ENCODE measurements around the gene KLF9.

The KLF9 gene

GRCh38 chr9:70413464-70413798, 1.0 kb downstream of the KLF9 start:
- Histone ChIP-seq H3F3A (ENCODE audit: insufficient read depth) (peaks cover 13% of the 10 kb centered on the region; the same call in 1 of the 2 replicates), H3K27me3 (ENCODE audit: low read length) (no peaks in the 10 kb centered on the region), H2AFZ (ENCODE audit: low read depth, low read length, severe bottlenecking) (peak overlapping the region; percentile 15), H3K79me2 (ENCODE audit: insufficient read depth, low read length) (no peaks in the 10 kb centered on the region), H3K36me3 (ENCODE audit: low read length) (no peaks in the 10 kb centered on the region), H3K4me3 (ENCODE audit: insufficient read depth, low read length, poor library complexity, severe bottlenecking) (no peak overlapping the region), H3K9me3 (ENCODE audit: insufficient read depth, low read length) (no peaks in the 10 kb centered on the region), H3K9ac (ENCODE audit: low read length) (no peak overlapping the region), H3K9me2 (replicated peaks; ENCODE audit: insufficient read depth, low read length) (no peaks in the 10 kb centered on the region), H3K4me2 (ENCODE audit: low read depth, low read length, poor library complexity, severe bottlenecking) (peak overlapping the region; percentile 42), H3K27ac (ENCODE audit: low read depth, low read length) (no peak overlapping the region), H4K20me1 (ENCODE audit: low read depth, low read length) (no peaks in the 10 kb centered on the region)
- no peak for TF ChIP-seq EZH2phosphoT487 (conservative IDR thresholded peaks at IDR 0.05; ENCODE audit: low read length)
- no peak for TF ChIP-seq CTCF (IDR thresholded peaks at IDR 0.05; ENCODE audit: insufficient read depth, low read length, poor library complexity, severe bottlenecking)

GRCh38 chr9:70412832-70413463, 1.5 kb downstream of the KLF9 start:
- Histone ChIP-seq H4K20me1 (ENCODE audit: low read depth, low read length) (no peaks in the 10 kb centered on the region), H3K4me2 (ENCODE audit: low read depth, low read length, poor library complexity, severe bottlenecking) (no peak overlapping the region), H3K27me3 (ENCODE audit: low read length) (no peaks in the 10 kb centered on the region), H3K9ac (ENCODE audit: low read length) (no peak overlapping the region), H3K79me2 (ENCODE audit: insufficient read depth, low read length) (no peaks in the 10 kb centered on the region), H3K9me2 (replicated peaks; ENCODE audit: insufficient read depth, low read length) (no peaks in the 10 kb centered on the region), H3K36me3 (ENCODE audit: low read length) (no peaks in the 10 kb centered on the region), H3K9me3 (ENCODE audit: insufficient read depth, low read length) (no peaks in the 10 kb centered on the region), H2AFZ (ENCODE audit: low read depth, low read length, severe bottlenecking) (no peak overlapping the region), H3F3A (ENCODE audit: insufficient read depth) (peaks cover 13% of the 10 kb centered on the region; the same call in 1 of the 2 replicates), H3K27ac (ENCODE audit: low read depth, low read length) (no peak overlapping the region), H3K4me3 (ENCODE audit: insufficient read depth, low read length, poor library complexity, severe bottlenecking) (no peak overlapping the region)
- no peak for TF ChIP-seq CTCF (IDR thresholded peaks at IDR 0.05; ENCODE audit: insufficient read depth, low read length, poor library complexity, severe bottlenecking)
- no peak for TF ChIP-seq EZH2phosphoT487 (conservative IDR thresholded peaks at IDR 0.05; ENCODE audit: low read length)

GRCh38 chr9:70411930-70412831, 2.3 kb downstream of the KLF9 start:
- H3K36me3 ChIP-seq (ENCODE audit: low read length), result no peaks in the 10 kb centered on the region
- H3K27ac ChIP-seq (ENCODE audit: low read depth, low read length), result no peak overlapping the region
- no peak overlapping the region for H3K9ac ChIP-seq (ENCODE audit: low read length)
- H4K20me1 ChIP-seq (ENCODE audit: low read depth, low read length), result no peaks in the 10 kb centered on the region
- H3K27me3 ChIP-seq (ENCODE audit: low read length), result no peaks in the 10 kb centered on the region
- no peak overlapping the region for H2AFZ ChIP-seq (ENCODE audit: low read depth, low read length, severe bottlenecking)
- H3K79me2 ChIP-seq (ENCODE audit: insufficient read depth, low read length), result no peaks in the 10 kb centered on the region
- no peaks in the 10 kb centered on the region for H3K9me2 ChIP-seq (replicated peaks; ENCODE audit: insufficient read depth, low read length)
- TF ChIP-seq CTCF (IDR thresholded peaks at IDR 0.05; ENCODE audit: insufficient read depth, low read length, poor library complexity, severe bottlenecking) (no peak), EZH2phosphoT487 (conservative IDR thresholded peaks at IDR 0.05; ENCODE audit: low read length) (no peak)
- H3K9me3 ChIP-seq (ENCODE audit: insufficient read depth, low read length), result no peaks in the 10 kb centered on the region
- no peak overlapping the region for H3K4me2 ChIP-seq (ENCODE audit: low read depth, low read length, poor library complexity, severe bottlenecking)
- no peak overlapping the region for H3K4me3 ChIP-seq (ENCODE audit: insufficient read depth, low read length, poor library complexity, severe bottlenecking)
- peaks cover 7% of the 10 kb centered on the region; the same call in 1 of the 2 replicates for H3F3A ChIP-seq (ENCODE audit: insufficient read depth)

Data from SU-DHL-6 (cell line).